Natural killer cell treated with Interleukin-12 subunit alpha and Interleukin-12 subunit beta and Interleukin-15 and Interleukin-18, amount 100 ng/mL, for 72 hours (primary cell): ENCODE measurements around the gene F12. TPM values are rescaled to one million over a fixed set of nuclear protein-coding genes. Genes with fewer than 3 reads are reported as not detected.
"Not testable (repeated sequence)": the region's sequence is repeated elsewhere in the genome, so short reads cannot be mapped to it uniquely, and the experiment has no call there.

Experiments used
- ATAC-seq, 2 donors: fragments of 150-1000 bp; cut with Tn5 transposase in 1 of 2; sonication (Bioruptor Pico), chemical (Tn5 transposase) in 1 of 2; 2 replicates each; pipeline ENCODE4 v1.10.0; 2021
- DNase-seq: peaks from one replicate; pipeline ENCODE4 v3.0.0; 2022; ENCODE audit warnings: low spot score
- H3K27ac Mint-ChIP-seq, 2 donors: 1 replicate in 1 of 2; 2 replicates in 1 of 2; pipeline ENCODE4 v1.8.0; 2022; ENCODE audit warnings: mixed read lengths in 2 of 2, mild to moderate bottlenecking in 1 of 2, moderate library complexity in 1 of 2
- H3K27me3 Mint-ChIP-seq, 2 donors: 1 replicate in 1 of 2; 2 replicates in 1 of 2; pipeline ENCODE4 v1.8.0; 2022; ENCODE audit warnings: mixed read lengths in 2 of 2
- H3K36me3 Mint-ChIP-seq: one replicate; pipeline ENCODE4 v1.8.0; 2022; ENCODE audit warnings: mixed read lengths
- H3K4me1 Mint-ChIP-seq, 2 donors: 1 replicate in 1 of 2; 2 replicates in 1 of 2; pipeline ENCODE4 v1.8.0; 2022; ENCODE audit warnings: low read depth in 2 of 2, mixed read lengths in 2 of 2, mild to moderate bottlenecking in 1 of 2
- H3K4me3 Mint-ChIP-seq: one replicate; pipeline ENCODE4 v1.8.0; 2022; ENCODE audit warnings: mixed read lengths
- H3K9me3 Mint-ChIP-seq: 2 replicates; pipeline ENCODE4 v1.8.0; 2022; ENCODE audit warnings: mixed read lengths
- total RNA-seq, 2 donors: library from RNA; stranded (reverse); gene quantifications; one replicate each; pipeline ENCODE4 v1.2.3, GENCODE V29; 2022

F12 gene
- total RNA-seq, 2 donors from 2014 or later, result 0.45 TPM; not detected in 1

GRCh38 chr5:177387405-177387804, 22.0 kb downstream of the F12 start:
- DNase-seq, result no peak
- Mint-ChIP-seq H3K27me3 (peaks cover 0 to 5% of the 10 kb centered on the region in 2 donors), H3K4me3 (no peak overlapping the region), H3K4me1 (peaks cover 36 to 41% of the 10 kb centered on the region in 2 donors), H3K27ac (no peak overlapping the region), H3K9me3 (no peaks in the 10 kb centered on the region), H3K36me3 (no peaks in the 10 kb centered on the region)
- ATAC-seq, result no peak

- Mint-ChIP-seq H3K4me3 (no peak overlapping the region), H3K27ac (no peak overlapping the region), H3K36me3 (no peaks in the 10 kb centered on the region), H3K9me3 (no peaks in the 10 kb centered on the region), H3K27me3 (peaks cover 0 to 5% of the 10 kb centered on the region in 2 donors), H3K4me1 (peaks cover 36 to 41% of the 10 kb centered on the region in 2 donors)
- DNase-seq, result no peak
- no peak for ATAC-seq
Observed at GRCh38 chr5:177386542-177386941, 22.8 kb downstream of the F12 start.

- H3K36me3 Mint-ChIP-seq, result no peaks in the 10 kb centered on the region
- DNase-seq, result no peak
- no peak for ATAC-seq
- no peaks in the 10 kb centered on the region for H3K9me3 Mint-ChIP-seq
- peaks cover 0 to 5% of the 10 kb centered on the region in 2 donors for H3K27me3 Mint-ChIP-seq
- peaks cover 32 to 34% of the 10 kb centered on the region in 2 donors for H3K4me1 Mint-ChIP-seq
- peak overlapping the region; percentile 26 for H3K4me3 Mint-ChIP-seq
- H3K27ac Mint-ChIP-seq, result no peak overlapping the region
Observed at GRCh38 chr5:177385720-177386119, 23.6 kb downstream of the F12 start.

GRCh38 chr5:177384134-177384533, 25.2 kb downstream of the F12 start, which contains the start of gene SLC34A1:
Gene SLC34A1, plus strand, starts transcription at chr5:177384434. Its CDS starts 1,308 bp downstream, at chr5:177385742.
- no peak for DNase-seq
- Mint-ChIP-seq H3K27ac (peak within 1 kb of the TSS in 1 of 2 donors; percentile 62), H3K27me3 (peaks cover 0 to 2% of the 10 kb centered on the region in 2 donors), H3K4me1 (peaks cover 22 to 31% of the 10 kb centered on the region in 2 donors), H3K9me3 (no peaks in the 10 kb centered on the region), H3K4me3 (peak within 1 kb of the TSS; percentile 26), H3K36me3 (no peaks in the 10 kb centered on the region)
- no peak for ATAC-seq

- no peaks in the 10 kb centered on the region for H3K9me3 Mint-ChIP-seq
- peaks cover 0 to 2% of the 10 kb centered on the region in 2 donors for H3K27me3 Mint-ChIP-seq
- H3K4me3 Mint-ChIP-seq, result no peak overlapping the region
- ATAC-seq (no peak), DNase-seq (no peak)
- no peaks in the 10 kb centered on the region for H3K36me3 Mint-ChIP-seq
- no peak overlapping the region for H3K27ac Mint-ChIP-seq
- H3K4me1 Mint-ChIP-seq, result peaks cover 15 to 24% of the 10 kb centered on the region in 2 donors
Observed at GRCh38 chr5:177383181-177383580, 26.2 kb downstream of the F12 start.

- Mint-ChIP-seq H3K4me3 (no peak overlapping the region), H3K27ac (no peak overlapping the region), H3K36me3 (no peaks in the 10 kb centered on the region), H3K4me1 (peaks cover 15 to 22% of the 10 kb centered on the region in 2 donors), H3K9me3 (no peaks in the 10 kb centered on the region), H3K27me3 (peaks cover 0 to 2% of the 10 kb centered on the region in 2 donors)
- DNase-seq (no peak), ATAC-seq (no peak)
Observed at GRCh38 chr5:177382423-177383029, 26.8 kb downstream of the F12 start.

- ATAC-seq, result no peak
- no peaks in the 10 kb centered on the region for H3K9me3 Mint-ChIP-seq
- DNase-seq, result no peak
- no peak overlapping the region for H3K4me3 Mint-ChIP-seq
- H3K27me3 Mint-ChIP-seq, result peaks cover 0 to 2% of the 10 kb centered on the region in 2 donors
- H3K27ac Mint-ChIP-seq, result no peak overlapping the region
- peaks cover 15 to 22% of the 10 kb centered on the region in 2 donors for H3K4me1 Mint-ChIP-seq
- no peaks in the 10 kb centered on the region for H3K36me3 Mint-ChIP-seq
Observed at GRCh38 chr5:177380805-177381126, 28.6 kb downstream of the F12 start.

GRCh38 chr5:177378884-177379883, 30.2 kb downstream of the F12 start:
- Mint-ChIP-seq H3K4me3 (no peak overlapping the region), H3K27ac (no peak overlapping the region), H3K4me1 (peaks cover 9 to 16% of the 10 kb centered on the region in 2 donors), H3K9me3 (no peaks in the 10 kb centered on the region), H3K27me3 (peaks cover 0 to 2% of the 10 kb centered on the region in 2 donors), H3K36me3 (no peaks in the 10 kb centered on the region)
- DNase-seq, result no peak
- ATAC-seq, result peak in 1 of 2 donors; percentile 83

- ATAC-seq, result peak in 1 of 2 donors; percentile 6
- no peaks in the 10 kb centered on the region for H3K27me3 Mint-ChIP-seq
- no peak overlapping the region for H3K27ac Mint-ChIP-seq
- no peaks in the 10 kb centered on the region for H3K36me3 Mint-ChIP-seq
- H3K9me3 Mint-ChIP-seq, result no peaks in the 10 kb centered on the region
- DNase-seq, result no peak
- H3K4me1 Mint-ChIP-seq, result peaks cover 7 to 16% of the 10 kb centered on the region in 2 donors
- no peak overlapping the region for H3K4me3 Mint-ChIP-seq
Observed at GRCh38 chr5:177377851-177378776, 31.2 kb downstream of the F12 start.

GRCh38 chr5:177376107-177376506, 33.3 kb downstream of the F12 start:
- no peaks in the 10 kb centered on the region for H3K9me3 Mint-ChIP-seq
- H3K27ac Mint-ChIP-seq, result no peak overlapping the region
- DNase-seq, result no peak
- no peaks in the 10 kb centered on the region for H3K27me3 Mint-ChIP-seq
- no peak overlapping the region for H3K4me3 Mint-ChIP-seq
- no peaks in the 10 kb centered on the region for H3K36me3 Mint-ChIP-seq
- peaks cover 16 to 24% of the 10 kb centered on the region in 2 donors for H3K4me1 Mint-ChIP-seq
- no peak for ATAC-seq

- not testable (repeated sequence) for DNase-seq, H3K27ac Mint-ChIP-seq, H3K4me3 Mint-ChIP-seq, H3K27me3 Mint-ChIP-seq, ATAC-seq, H3K36me3 Mint-ChIP-seq, H3K9me3 Mint-ChIP-seq
- peaks cover 16 to 24% of the 10 kb centered on the region in 2 donors for H3K4me1 Mint-ChIP-seq
Observed at GRCh38 chr5:177375516-177375915, 33.8 kb downstream of the F12 start.

GRCh38 chr5:177374211-177374610, 35.2 kb downstream of the F12 start:
- Mint-ChIP-seq H3K27me3 (no peaks in the 10 kb centered on the region), H3K4me1 (peaks cover 14 to 16% of the 10 kb centered on the region in 2 donors), H3K36me3 (peaks cover 2% of the 10 kb centered on the region), H3K4me3 (no peak overlapping the region), H3K9me3 (no peaks in the 10 kb centered on the region), H3K27ac (no peak overlapping the region)
- no peak for ATAC-seq
- no peak for DNase-seq

- ATAC-seq (no peak), DNase-seq (no peak)
- H3K4me1 Mint-ChIP-seq, result peaks cover 15 to 19% of the 10 kb centered on the region in 2 donors
- no peaks in the 10 kb centered on the region for H3K9me3 Mint-ChIP-seq
- H3K27ac Mint-ChIP-seq, result no peak overlapping the region
- peaks cover 6% of the 10 kb centered on the region for H3K36me3 Mint-ChIP-seq
- no peaks in the 10 kb centered on the region for H3K27me3 Mint-ChIP-seq
- no peak overlapping the region for H3K4me3 Mint-ChIP-seq
Observed at GRCh38 chr5:177373806-177374205, 35.6 kb downstream of the F12 start.
